Middle frontal gyrus (tissue), 1 donor: ENCODE results near the gene CDK14.

Experiments used
- DNase-seq: peaks from one replicate; pipeline ENCODE4 v3.0.0-alpha.2; 2015; ENCODE audit warnings: low spot score; ENCODE audit errors: extremely low spot score

The CDK14 gene

GRCh38 chr7:90994121-90994520, 398.0 kb downstream of the CDK14 start:
- DNase-seq, result no peak

GRCh38 chr7:90994601-90995000, 398.5 kb downstream of the CDK14 start:
- no peak for DNase-seq

DNA sequence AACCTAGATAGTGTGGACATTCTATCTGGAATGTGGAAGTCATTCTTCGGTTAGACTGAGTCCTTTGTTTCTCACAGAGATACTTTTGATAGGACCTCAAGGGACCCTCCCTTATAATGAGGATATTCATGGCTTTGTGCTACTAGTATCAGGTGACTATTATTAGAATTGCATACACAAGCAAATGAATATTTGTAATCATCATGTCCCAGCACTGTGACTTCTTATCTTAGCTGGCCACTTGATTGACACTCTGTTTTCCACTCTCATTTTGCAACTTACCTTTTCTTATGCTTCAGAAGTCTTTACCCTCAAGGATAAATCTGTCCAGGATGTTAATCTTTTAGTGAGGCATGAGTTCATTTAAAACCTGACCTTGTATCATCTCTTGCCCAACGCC, 399.9 kb downstream of the CDK14 start:
- no peak for DNase-seq

DNA sequence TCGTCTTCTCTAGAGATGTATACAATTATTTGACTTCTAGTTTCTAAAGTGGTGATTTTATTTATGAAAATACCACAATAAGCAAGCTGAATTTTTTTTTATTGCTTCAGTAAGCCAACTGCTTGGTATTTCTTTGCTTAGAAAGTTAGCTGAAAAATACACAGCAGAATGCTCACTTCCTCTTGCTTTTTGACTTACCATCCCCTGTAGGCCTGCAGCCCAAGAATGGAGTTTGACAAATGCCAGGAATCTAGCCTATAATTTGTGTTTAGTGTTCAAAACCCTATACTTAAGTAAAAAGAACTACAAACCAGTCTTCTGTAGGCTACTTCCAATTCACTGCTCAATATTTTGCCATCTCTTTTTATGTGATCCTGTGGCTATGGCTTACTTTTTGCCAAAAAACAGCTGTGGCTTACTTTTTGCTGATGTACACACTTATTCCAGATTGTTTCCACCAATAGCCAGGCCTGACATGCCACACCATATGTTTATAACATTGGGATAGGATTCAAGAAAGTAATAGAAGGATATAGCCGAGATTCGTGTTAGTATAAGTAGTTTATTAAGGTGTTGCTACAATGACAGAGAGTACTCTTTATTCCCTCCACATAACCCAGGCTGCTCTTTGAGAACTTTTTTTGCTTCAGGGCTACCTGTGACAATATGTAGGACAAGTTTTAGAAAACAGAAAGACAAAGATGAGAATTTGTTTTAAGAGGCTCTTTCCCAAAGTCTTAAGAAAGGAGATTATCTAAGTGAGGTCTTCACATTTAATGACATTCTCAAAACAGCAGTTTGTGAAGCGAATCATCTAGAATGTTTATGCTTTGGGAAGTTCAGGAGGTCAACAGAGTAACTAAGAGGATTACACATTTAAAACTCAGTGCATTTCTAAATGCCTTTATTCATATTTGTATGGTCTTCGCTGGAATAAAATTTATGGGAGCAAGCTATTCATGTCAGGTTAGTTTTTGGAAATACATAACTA, 404.2 kb downstream of the CDK14 start:
- no peak for DNase-seq

- no peak for DNase-seq
Measured at GRCh38 chr7:91005024-91005423, 408.9 kb downstream of the CDK14 start.

- peak; percentile 37 for DNase-seq
Measured at GRCh38 chr7:91005841-91006240, 409.7 kb downstream of the CDK14 start.

GRCh38 chr7:91007371-91007770, 411.2 kb downstream of the CDK14 start:
- peak; percentile 9 for DNase-seq

DNA sequence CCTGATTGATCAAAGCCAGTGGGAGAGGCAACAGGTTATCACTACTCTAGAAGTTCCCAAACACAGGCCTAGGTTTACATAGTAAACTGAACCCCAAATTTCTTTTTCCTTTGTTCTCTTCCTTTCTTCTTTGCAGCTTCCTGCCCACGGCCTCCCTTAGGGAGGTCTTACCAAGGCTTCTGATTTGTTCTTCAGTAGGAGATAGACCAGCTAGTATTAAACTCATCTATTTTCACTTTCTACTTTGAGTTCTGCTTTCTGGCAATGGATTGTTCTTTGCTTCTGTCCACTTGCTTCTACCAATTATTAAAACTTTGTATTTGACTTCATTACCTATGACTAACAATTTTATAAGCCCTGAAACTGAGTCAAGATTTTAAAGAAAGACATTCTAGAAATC, 417.0 kb downstream of the CDK14 start:
- no peak for DNase-seq

DNA sequence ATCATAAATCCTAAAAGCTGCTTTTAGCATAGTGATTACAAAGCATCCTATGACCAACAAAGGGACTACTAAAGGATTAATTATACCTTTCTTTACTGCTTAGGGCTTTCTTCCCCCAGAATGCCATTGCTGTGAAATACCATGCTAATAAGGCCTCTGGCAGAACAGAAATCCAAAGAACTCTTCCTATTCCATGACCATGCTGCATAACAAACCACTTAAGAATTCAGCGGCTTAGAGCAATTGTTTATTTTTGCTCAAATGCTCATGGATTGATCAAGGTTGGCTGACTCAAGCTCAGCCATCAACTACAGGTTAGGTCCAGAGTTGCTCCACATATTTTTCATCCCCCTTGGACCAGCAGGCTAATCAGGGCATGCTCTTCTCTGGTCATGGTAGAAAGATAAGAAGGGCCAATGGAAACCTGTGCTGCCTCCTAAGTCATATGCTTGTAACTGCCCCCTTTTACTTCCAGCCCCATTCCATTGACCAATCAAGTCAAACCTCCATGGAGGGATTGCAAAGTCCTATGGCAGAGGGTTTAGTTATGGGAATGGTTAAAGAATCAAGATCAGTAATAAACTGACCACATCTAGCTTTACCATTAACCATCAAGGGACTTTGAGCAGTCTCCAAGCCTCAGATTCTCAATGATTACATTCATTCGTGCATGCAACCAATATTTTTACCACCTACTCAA, 423.7 kb downstream of the CDK14 start:
- DNase-seq, result no peak

GRCh38 chr7:91020636-91021385, 424.7 kb downstream of the CDK14 start:
- no peak for DNase-seq

- DNase-seq, result no peak
Measured at GRCh38 chr7:91021956-91022355, 425.8 kb downstream of the CDK14 start.

- DNase-seq, result no peak
Measured at GRCh38 chr7:91025906-91026390, 429.8 kb downstream of the CDK14 start.

- no peak for DNase-seq
Measured at GRCh38 chr7:91029688-91030087, 433.6 kb downstream of the CDK14 start.

DNA sequence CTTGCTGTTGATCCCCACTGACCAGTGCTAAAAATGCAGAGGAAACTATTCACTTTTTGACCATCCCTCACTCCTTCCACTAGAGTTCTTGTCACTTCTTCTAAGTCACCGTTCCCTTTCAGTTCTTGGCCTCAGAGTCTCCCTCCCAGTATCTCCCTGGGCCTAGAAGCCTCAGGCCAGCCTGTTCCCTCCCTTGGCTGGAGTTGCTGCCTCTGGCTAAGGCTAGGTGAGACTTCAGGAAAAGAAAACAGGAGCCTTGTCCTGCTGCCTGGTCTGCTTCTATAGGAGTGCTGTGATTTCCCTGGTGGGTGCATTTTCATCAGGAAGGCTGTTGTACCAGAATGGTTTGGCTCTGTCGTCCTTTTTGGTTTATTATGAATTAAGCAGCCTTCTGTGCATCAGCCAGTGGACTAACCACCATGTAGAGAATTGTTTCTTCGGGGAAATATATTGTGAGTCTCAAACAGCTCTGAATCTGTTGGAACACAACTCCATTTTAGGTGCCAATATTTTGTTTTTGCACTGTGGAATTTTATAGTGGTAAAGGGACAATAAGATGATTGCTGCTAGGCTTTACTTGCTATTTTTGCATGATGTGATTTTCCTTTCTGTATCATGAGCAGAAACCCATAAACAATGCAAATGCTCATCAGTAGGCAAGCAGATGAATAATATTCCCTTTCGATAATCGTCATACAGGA, 434.7 kb downstream of the CDK14 start:
- no peak for DNase-seq

- no peak for DNase-seq
Measured at GRCh38 chr7:91031757-91032156, 435.6 kb downstream of the CDK14 start.

GRCh38 chr7:91033574-91033973, 437.5 kb downstream of the CDK14 start:
- DNase-seq, result no peak

- DNase-seq, result peak; percentile 71
Measured at GRCh38 chr7:91034459-91035368, 438.6 kb downstream of the CDK14 start.

GRCh38 chr7:91039033-91039432, 442.9 kb downstream of the CDK14 start:
- no peak for DNase-seq

DNA sequence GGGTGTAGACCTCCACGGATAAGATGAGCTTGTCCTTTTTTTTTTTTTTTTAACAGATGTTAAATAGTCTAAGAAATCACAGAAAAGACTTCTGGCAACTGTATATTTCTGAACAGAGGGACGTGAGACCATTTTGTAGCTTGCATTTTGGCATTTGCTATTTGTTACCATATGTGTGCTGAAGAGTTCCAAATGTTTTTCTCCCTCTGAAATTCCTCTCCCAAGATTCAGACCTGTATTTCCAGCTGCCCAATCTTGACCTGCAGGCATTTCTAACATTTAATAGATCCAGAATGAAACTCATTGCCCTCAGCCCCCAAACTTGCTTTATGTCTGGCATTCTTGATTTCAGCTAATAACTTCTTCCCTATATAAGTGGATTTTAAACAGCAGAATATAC, 445.0 kb downstream of the CDK14 start:
- DNase-seq, result no peak

DNA sequence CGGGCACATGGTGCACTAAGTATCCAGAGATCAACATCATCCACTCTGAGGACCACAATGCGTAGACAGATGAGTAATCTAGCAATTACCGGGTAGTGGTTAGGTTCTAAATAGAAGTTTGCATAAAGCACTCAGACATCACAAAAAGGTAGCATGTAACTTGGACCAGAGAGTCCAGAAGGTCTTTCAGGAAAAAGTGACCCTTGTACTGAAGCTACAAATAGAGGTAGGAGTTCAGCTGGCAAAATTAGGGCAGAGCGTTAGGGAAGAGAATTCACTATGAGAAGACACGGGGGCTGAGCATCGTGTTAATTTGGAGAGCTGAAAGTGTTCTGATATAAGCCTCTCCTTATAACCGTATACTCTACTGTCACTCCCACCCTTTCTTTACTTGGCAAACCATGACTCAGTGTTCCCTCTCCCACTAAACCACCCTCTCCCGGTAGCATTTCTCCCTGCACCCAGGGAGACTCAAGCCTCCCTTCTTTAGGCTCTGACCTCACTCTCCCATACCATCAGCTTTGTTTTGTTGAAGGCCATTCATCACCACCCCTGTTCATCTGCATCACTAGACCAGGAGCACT, 445.9 kb downstream of the CDK14 start:
- DNase-seq, result no peak
